SK-N-SH treated with all-trans-retinoic acid at 6 μM for 48 hours (cell line): ENCODE data around the gene CTTN.

Source experiments
- ATAC-seq: fragments of 200-7000 bp; cut with Tn5 transposase; 3 replicates; pipeline ENCODE4 v1.9.1; 2020; ENCODE audit warnings: mild to moderate bottlenecking, moderate library complexity
- BACH2 ChIP-seq: fragments of 250-450 bp; sonication (Bioruptor Pico); IDR thresholded peaks from 2 replicates; pipeline ENCODE4 v1.9.0; 2021; ENCODE audit warnings: mild to moderate bottlenecking, borderline replicate concordance
- CSDC2 ChIP-seq: fragments of 250-450 bp; sonication (Bioruptor Pico); IDR thresholded peaks from 2 replicates; pipeline ENCODE4 v1.5.0; 2020; ENCODE audit warnings: mild to moderate bottlenecking, moderate library complexity
- ESRRG ChIP-seq: fragments of 250-450 bp; sonication (Bioruptor Pico); IDR thresholded peaks from 2 replicates; pipeline ENCODE4 v1.6.1; 2021; ENCODE audit warnings: mild to moderate bottlenecking
- GLIS3 ChIP-seq: fragments of 250-450 bp; sonication (Bioruptor Pico); IDR thresholded peaks from 2 replicates; pipeline ENCODE4 v1.5.0; 2020; ENCODE audit warnings: mild to moderate bottlenecking, moderate library complexity
- ISL1 ChIP-seq: fragments of 250-450 bp; sonication (Bioruptor Pico); IDR thresholded peaks from 2 replicates; pipeline ENCODE4 v2.1.2; 2022; ENCODE audit warnings: mild to moderate bottlenecking, moderate library complexity
- PPARA ChIP-seq: fragments of 250-450 bp; sonication (Bioruptor Pico); IDR thresholded peaks from 2 replicates; pipeline ENCODE4 v1.5.0; 2020; ENCODE audit warnings: mild to moderate bottlenecking, borderline replicate concordance
- RARB ChIP-seq: fragments of 250-450 bp; sonication (Bioruptor Pico); IDR thresholded peaks from 2 replicates; pipeline ENCODE4 v1.8.0; 2021; ENCODE audit warnings: mild to moderate bottlenecking, moderate library complexity
- TCF4 ChIP-seq: fragments of 250-450 bp; sonication (Bioruptor Pico); IDR thresholded peaks from 2 replicates; pipeline ENCODE4 v1.8.0; 2021; ENCODE audit warnings: mild to moderate bottlenecking, moderate library complexity, borderline replicate concordance
- TOX ChIP-seq: fragments of 250-450 bp; sonication (Bioruptor Pico); IDR thresholded peaks from 2 replicates; pipeline ENCODE4 v1.8.0; 2021; ENCODE audit warnings: mild to moderate bottlenecking, moderate library complexity, borderline replicate concordance
- ZC3H10 ChIP-seq: fragments of 250-450 bp; sonication (Bioruptor Pico); IDR thresholded peaks from 2 replicates; pipeline ENCODE4 v1.5.1; 2021; ENCODE audit warnings: mild to moderate bottlenecking, moderate library complexity
- ZFP3 ChIP-seq: fragments of 250-450 bp; sonication (Bioruptor Pico); IDR thresholded peaks from 2 replicates; pipeline ENCODE4 v1.5.0; 2020; ENCODE audit warnings: mild to moderate bottlenecking, moderate library complexity
- ZNF565 ChIP-seq: fragments of 450-650 bp; formaldehyde crosslinking; conservative IDR thresholded peaks from 2 replicates; pipeline ENCODE4 v1.5.0; 2020; ENCODE audit warnings: low read depth, mild to moderate bottlenecking, moderate library complexity
- ZNF70 ChIP-seq: fragments of 450-650 bp; formaldehyde crosslinking; IDR thresholded peaks from 2 replicates; pipeline ENCODE4 v1.5.0; 2020; ENCODE audit warnings: mild to moderate bottlenecking, moderate library complexity
- ZNF8 ChIP-seq: fragments of 450-650 bp; formaldehyde crosslinking; IDR thresholded peaks from 2 replicates; pipeline ENCODE4 v1.5.0; 2020; ENCODE audit warnings: mild to moderate bottlenecking, moderate library complexity
- TF ChIP-seq, protein P1 (sequence below): fragments of 250-450 bp; sonication (Bioruptor Pico); IDR thresholded peaks from 2 replicates; pipeline ENCODE4 v1.5.1; 2020; ENCODE audit warnings: low read depth, mild to moderate bottlenecking, moderate library complexity
- TF ChIP-seq, protein P2 (sequence below): fragments of 250-450 bp; sonication (Bioruptor Pico); IDR thresholded peaks from 2 replicates; pipeline ENCODE4 v1.5.0; 2020; ENCODE audit warnings: mild to moderate bottlenecking, moderate library complexity
- TF ChIP-seq, protein P3 (sequence below): fragments of 250-450 bp; sonication (Bioruptor Pico); IDR thresholded peaks from 2 replicates; pipeline ENCODE4 v1.8.0; 2021; ENCODE audit warnings: low read depth, mild to moderate bottlenecking, moderate library complexity, borderline replicate concordance
- TF ChIP-seq, protein P4 (sequence below): fragments of 250-450 bp; sonication (Bioruptor Pico); IDR thresholded peaks from 2 replicates; pipeline ENCODE4 v1.5.1; 2021; ENCODE audit warnings: mild to moderate bottlenecking, moderate library complexity
- TF ChIP-seq, protein P5 (sequence below): fragments of 250-450 bp; sonication (Bioruptor Pico); IDR thresholded peaks from 2 replicates; pipeline ENCODE4 v1.8.0; 2020; ENCODE audit warnings: mild to moderate bottlenecking, moderate library complexity, borderline replicate concordance

CTTN gene

DNA sequence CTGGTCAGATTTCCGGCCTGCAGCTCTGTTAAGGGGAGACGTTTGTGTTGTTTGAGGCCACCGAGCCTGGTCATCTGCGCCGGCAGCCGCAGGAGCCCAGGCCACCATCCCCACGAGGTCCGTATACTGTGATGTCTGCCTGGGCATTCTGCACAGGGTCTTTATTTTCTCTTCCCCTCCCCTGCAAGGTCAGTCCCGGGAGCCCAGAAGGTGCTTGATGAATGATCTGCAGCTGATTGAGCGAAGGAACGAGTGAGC lies 45.4 kb downstream of the CTTN start:
- ATAC-seq: no peak

DNA sequence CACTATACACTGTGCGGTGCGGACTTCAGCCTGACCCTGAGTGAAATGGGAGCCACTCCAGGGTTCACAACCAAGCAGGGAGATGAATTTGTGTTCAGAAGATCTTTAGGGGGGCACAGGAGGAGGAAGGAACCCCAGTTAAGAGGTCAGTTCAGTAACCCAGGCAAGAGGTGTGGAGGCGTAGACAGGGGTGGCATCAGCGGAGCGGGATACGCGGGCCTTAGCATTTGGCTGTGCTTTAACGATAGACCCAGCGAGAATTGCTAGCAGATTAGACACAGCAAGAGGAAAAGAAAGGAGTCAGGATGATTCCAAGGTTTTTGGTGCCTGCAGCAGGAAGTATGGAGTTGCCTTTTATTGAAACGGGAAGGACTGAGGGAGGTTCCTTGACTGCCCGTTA lies 46.8 kb downstream of the CTTN start:
- no peak for ATAC-seq
- no peak for TF ChIP-seq ESRRG (CRISPR knock-in tag)
- TF ChIP-seq ZNF8 (CRISPR knock-in tag): no peak
- TF ChIP-seq, protein P1, sequence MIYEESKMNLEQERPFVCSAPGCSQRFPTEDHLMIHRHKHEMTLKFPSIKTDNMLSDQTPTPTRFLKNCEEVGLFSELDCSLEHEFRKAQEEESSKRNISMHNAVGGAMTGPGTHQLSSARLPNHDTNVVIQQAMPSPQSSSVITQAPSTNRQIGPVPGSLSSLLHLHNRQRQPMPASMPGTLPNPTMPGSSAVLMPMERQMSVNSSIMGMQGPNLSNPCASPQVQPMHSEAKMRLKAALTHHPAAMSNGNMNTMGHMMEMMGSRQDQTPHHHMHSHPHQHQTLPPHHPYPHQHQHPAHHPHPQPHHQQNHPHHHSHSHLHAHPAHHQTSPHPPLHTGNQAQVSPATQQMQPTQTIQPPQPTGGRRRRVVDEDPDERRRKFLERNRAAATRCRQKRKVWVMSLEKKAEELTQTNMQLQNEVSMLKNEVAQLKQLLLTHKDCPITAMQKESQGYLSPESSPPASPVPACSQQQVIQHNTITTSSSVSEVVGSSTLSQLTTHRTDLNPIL (CRISPR knock-in tag): no peak
- TF ChIP-seq ZFP3 (CRISPR knock-in tag): no peak

More for the DNA sequence above, 45.4 kb downstream of the CTTN start:
- no peak for TF ChIP-seq ZNF70
- TF ChIP-seq ZFP3 (CRISPR knock-in tag): no peak

DNA sequence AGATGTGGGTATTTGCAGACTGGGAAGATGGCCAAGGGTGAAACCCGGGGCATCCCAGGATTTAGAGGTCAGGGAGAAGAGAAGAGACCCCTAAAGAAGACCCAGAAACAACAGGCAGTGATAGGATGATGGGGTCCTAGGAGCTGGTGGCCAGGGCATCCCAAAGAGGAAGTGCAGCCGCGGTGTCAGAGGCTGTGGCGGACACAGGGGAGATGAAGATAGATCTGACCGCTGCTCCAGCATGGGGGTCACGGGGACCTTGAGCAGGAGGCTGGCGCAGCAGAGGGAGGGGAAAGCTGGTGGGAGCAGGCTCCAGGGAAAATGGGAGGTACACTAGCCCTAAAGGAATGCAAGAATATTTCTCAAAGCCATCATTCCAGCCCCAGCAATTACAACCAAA lies 47.3 kb downstream of the CTTN start:
- TF ChIP-seq, protein P2, sequence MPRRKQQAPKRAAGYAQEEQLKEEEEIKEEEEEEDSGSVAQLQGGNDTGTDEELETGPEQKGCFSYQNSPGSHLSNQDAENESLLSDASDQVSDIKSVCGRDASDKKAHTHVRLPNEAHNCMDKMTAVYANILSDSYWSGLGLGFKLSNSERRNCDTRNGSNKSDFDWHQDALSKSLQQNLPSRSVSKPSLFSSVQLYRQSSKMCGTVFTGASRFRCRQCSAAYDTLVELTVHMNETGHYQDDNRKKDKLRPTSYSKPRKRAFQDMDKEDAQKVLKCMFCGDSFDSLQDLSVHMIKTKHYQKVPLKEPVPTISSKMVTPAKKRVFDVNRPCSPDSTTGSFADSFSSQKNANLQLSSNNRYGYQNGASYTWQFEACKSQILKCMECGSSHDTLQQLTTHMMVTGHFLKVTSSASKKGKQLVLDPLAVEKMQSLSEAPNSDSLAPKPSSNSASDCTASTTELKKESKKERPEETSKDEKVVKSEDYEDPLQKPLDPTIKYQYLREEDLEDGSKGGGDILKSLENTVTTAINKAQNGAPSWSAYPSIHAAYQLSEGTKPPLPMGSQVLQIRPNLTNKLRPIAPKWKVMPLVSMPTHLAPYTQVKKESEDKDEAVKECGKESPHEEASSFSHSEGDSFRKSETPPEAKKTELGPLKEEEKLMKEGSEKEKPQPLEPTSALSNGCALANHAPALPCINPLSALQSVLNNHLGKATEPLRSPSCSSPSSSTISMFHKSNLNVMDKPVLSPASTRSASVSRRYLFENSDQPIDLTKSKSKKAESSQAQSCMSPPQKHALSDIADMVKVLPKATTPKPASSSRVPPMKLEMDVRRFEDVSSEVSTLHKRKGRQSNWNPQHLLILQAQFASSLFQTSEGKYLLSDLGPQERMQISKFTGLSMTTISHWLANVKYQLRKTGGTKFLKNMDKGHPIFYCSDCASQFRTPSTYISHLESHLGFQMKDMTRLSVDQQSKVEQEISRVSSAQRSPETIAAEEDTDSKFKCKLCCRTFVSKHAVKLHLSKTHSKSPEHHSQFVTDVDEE (CRISPR knock-in tag): no peak
- TF ChIP-seq, protein P1 (CRISPR knock-in tag): no peak
- no peak for TF ChIP-seq TOX (CRISPR knock-in tag)
- no peak for TF ChIP-seq CSDC2 (CRISPR knock-in tag)
- no peak for TF ChIP-seq BACH2 (CRISPR knock-in tag)
- TF ChIP-seq ZNF565 (CRISPR knock-in tag): no peak
- no peak for ATAC-seq

DNA sequence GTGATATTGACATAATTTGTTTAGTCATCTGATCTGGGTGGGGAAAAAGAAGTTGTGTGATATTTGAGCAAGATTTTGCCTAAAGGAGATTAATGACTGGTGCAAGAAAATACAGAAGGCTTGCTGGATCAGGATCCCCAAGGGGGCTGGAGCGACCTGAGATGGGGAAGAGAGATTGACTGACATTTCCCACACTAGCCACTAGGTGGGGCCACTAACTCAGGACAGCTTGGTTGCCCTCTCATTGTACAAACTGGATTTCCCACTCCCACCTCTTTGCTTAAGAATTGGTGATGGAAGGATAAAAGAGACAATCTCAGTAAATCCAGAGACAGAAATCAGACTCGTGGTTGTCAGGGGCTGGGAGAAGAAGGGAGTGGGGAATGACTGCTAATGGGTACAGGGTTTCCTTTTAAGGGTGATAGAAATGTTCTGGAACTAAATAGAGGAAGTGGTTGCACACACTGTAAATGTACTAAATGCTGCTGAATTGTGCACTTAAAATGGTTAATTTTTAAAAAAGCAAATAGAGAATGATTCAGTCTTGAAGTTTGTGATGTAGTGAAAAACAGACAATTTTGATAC lies 50.7 kb downstream of the CTTN start:
- TF ChIP-seq ISL1 (CRISPR knock-in tag): no peak
- TF ChIP-seq ZNF565 (CRISPR knock-in tag): no peak
- no peak for TF ChIP-seq GLIS3 (CRISPR knock-in tag)
- no peak for TF ChIP-seq ZFP3 (CRISPR knock-in tag)
- TF ChIP-seq PPARA (CRISPR knock-in tag): no peak
- TF ChIP-seq, protein P3, sequence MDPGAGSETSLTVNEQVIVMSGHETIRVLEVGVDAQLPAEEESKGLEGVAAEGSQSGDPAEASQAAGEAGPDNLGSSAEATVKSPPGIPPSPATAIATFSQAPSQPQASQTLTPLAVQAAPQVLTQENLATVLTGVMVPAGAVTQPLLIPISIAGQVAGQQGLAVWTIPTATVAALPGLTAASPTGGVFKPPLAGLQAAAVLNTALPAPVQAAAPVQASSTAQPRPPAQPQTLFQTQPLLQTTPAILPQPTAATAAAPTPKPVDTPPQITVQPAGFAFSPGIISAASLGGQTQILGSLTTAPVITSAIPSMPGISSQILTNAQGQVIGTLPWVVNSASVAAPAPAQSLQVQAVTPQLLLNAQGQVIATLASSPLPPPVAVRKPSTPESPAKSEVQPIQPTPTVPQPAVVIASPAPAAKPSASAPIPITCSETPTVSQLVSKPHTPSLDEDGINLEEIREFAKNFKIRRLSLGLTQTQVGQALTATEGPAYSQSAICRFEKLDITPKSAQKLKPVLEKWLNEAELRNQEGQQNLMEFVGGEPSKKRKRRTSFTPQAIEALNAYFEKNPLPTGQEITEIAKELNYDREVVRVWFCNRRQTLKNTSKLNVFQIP (CRISPR knock-in tag): no peak
- TF ChIP-seq, protein P2 (CRISPR knock-in tag): no peak
- TF ChIP-seq, protein P1 (CRISPR knock-in tag): no peak
- TF ChIP-seq ZC3H10 (CRISPR knock-in tag): no peak
- TF ChIP-seq ZNF8 (CRISPR knock-in tag): no peak
- no peak for TF ChIP-seq RARB (CRISPR knock-in tag)
- no peak for TF ChIP-seq TOX (CRISPR knock-in tag)
- TF ChIP-seq TCF4 (CRISPR knock-in tag): no peak
- TF ChIP-seq, protein P4, sequence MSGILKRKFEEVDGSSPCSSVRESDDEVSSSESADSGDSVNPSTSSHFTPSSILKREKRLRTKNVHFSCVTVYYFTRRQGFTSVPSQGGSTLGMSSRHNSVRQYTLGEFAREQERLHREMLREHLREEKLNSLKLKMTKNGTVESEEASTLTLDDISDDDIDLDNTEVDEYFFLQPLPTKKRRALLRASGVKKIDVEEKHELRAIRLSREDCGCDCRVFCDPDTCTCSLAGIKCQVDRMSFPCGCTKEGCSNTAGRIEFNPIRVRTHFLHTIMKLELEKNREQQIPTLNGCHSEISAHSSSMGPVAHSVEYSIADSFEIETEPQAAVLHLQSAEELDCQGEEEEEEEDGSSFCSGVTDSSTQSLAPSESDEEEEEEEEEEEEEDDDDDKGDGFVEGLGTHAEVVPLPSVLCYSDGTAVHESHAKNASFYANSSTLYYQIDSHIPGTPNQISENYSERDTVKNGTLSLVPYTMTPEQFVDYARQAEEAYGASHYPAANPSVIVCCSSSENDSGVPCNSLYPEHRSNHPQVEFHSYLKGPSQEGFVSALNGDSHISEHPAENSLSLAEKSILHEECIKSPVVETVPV (CRISPR knock-in tag): no peak
- TF ChIP-seq, protein P5, sequence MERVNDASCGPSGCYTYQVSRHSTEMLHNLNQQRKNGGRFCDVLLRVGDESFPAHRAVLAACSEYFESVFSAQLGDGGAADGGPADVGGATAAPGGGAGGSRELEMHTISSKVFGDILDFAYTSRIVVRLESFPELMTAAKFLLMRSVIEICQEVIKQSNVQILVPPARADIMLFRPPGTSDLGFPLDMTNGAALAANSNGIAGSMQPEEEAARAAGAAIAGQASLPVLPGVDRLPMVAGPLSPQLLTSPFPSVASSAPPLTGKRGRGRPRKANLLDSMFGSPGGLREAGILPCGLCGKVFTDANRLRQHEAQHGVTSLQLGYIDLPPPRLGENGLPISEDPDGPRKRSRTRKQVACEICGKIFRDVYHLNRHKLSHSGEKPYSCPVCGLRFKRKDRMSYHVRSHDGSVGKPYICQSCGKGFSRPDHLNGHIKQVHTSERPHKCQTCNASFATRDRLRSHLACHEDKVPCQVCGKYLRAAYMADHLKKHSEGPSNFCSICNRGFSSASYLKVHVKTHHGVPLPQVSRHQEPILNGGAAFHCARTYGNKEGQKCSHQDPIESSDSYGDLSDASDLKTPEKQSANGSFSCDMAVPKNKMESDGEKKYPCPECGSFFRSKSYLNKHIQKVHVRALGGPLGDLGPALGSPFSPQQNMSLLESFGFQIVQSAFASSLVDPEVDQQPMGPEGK (CRISPR knock-in tag): no peak
- ATAC-seq: no peak
